Spleen (tissue), 11 donors: ENCODE data around the gene CDK11B. TPM values are rescaled to one million over a fixed set of nuclear protein-coding genes. Genes with fewer than 3 reads are reported as not detected.

Source experiments
- DNase-seq: peaks from one replicate; pipeline ENCODE4 v3.0.0-alpha.2; 2020
- H3K27ac ChIP-seq, 8 donors: fragments of 200-600 bp; sonication (generic) in 7 of 8; 1 replicate in 4 of 8; 2 replicates in 4 of 8; pipeline versions ENCODE4 v1.5.0 to v1.8.0; 2016 to 2021; ENCODE audit warnings: inconsistent platforms in 4 of 8, mild to moderate bottlenecking in 4 of 8, moderate library complexity in 1 of 8
- H3K27me3 ChIP-seq, 7 donors: fragments of 200-600 bp; sonication (generic) in 6 of 7; replicated peaks in 1 of 7; 1 replicate in 4 of 7; 2 replicates in 3 of 7; pipeline versions ENCODE4 v1.5.0 to v1.8.0; 2016 to 2021; ENCODE audit warnings: inconsistent platforms in 3 of 7, mild to moderate bottlenecking in 1 of 7
- H3K36me3 ChIP-seq, 6 donors: fragments of 200-600 bp; sonication (generic) in 5 of 6; 1 replicate in 4 of 6; 2 replicates in 2 of 6; pipeline versions ENCODE4 v1.5.0 to v1.8.0; 2016 to 2021; ENCODE audit warnings: inconsistent platforms in 2 of 6
- H3K4me1 ChIP-seq, 6 donors: fragments of 200-600 bp; sonication (generic) in 5 of 6; 1 replicate in 3 of 6; 2 replicates in 3 of 6; pipeline versions ENCODE4 v1.5.0 to v1.8.0; 2016 to 2021; ENCODE audit warnings: inconsistent platforms in 3 of 6
- H3K4me3 ChIP-seq, 8 donors: fragments of 200-600 bp; sonication (generic) in 7 of 8; 1 replicate in 4 of 8; 2 replicates in 4 of 8; pipeline versions ENCODE4 v1.5.0 to v1.8.0; 2016 to 2021; ENCODE audit warnings: inconsistent platforms in 4 of 8, mild to moderate bottlenecking in 4 of 8, moderate library complexity in 2 of 8
- H3K9me3 ChIP-seq, 8 donors: fragments of 200-600 bp; sonication (generic) in 7 of 8; 1 replicate in 4 of 8; 2 replicates in 4 of 8; pipeline versions ENCODE4 v1.5.0 to v1.8.0; 2016 to 2021; ENCODE audit warnings: inconsistent platforms in 4 of 8
- POLR2A ChIP-seq, 3 donors: fragments of 450-650 bp; IDR thresholded peaks; one replicate each; pipeline ENCODE4 v1.5.1; 2017; ENCODE audit warnings: antibody characterized with exemption in 3 of 3, mild to moderate bottlenecking in 1 of 3
- POLR2AphosphoS5 ChIP-seq, 3 donors: sonication (generic); formaldehyde crosslinking; IDR thresholded peaks; one replicate each; pipeline ENCODE4 v1.5.1; 2017; ENCODE audit warnings: antibody characterized with exemption in 3 of 3
- WGBS, 5 donors: extraction: QIAGEN DNeasy Blood & Tissue Kit in 3 of 5; methylation state at CpG; one replicate each; pipeline versions ENCODE4 v1.1.5 to v1.1.7; 2013 to 2018; 5-methylcytosine and 5-hydroxymethylcytosine counted together
- intact Hi-C: fragments of 100-400 bp; cut with DNase I; formaldehyde crosslinking; loops from one replicate; pipeline ENCODE4 v1.15.0; 2023; ENCODE audit warnings: low total_unique reads
- polyA plus RNA-seq, 3 donors: library from polyadenylated mRNA; stranded (reverse); fragments of 200-250 nt; gene quantifications; one replicate each; pipeline ENCODE4 v1.2.1, GENCODE V29; 2013
- total RNA-seq, 7 donors: library from RNA; depleted of rRNA in 3 of 7; stranded (reverse); fragments of >200 nt in 3 of 7; fragmentation: NEBNext Ultra II Directional in 4 of 7; extraction: Animal tissue kit (Norgen Biotek cat#: 25700) in 4 of 7; gene quantifications; one replicate each; pipeline versions ENCODE4 v1.1.0 to v1.2.1, GENCODE V29; 2016 to 2021
- TF ChIP-seq, protein P1 (sequence below), 11 experiments: fragments of 200-600 bp in 7 of 11; fragments of 450-650 bp in 4 of 11; sonication (generic) in 4 of 11; IDR thresholded peaks in 8 of 11; conservative IDR thresholded peaks in 3 of 11; 1 replicate in 7 of 11; 2 replicates in 4 of 11; pipeline versions ENCODE4 v1.4.0 to v1.8.0; 2016 to 2021; ENCODE audit warnings: antibody characterized with exemption in 11 of 11, inconsistent platforms in 4 of 11, mild to moderate bottlenecking in 1 of 11
- donor health status: healthy with polysubstance abuse.
- donor health status: DM: no; HTN: no; CAD: no; lungs with moderate emphysema.
- donor health status: DM: no; HTN: no; CAD: no.
- donor health status: Bipolar disorder and iron deficiency.
- donor health status: healthy.
- donor health status: DM: no; HTN: no; CAD: no.
- donor health status: DM: yes; HTN: yes; CAD: no.

CDK11B gene
- total and polyA plus RNA-seq, 10 donors, result 19.4 to 38.2 (median 29.2) TPM

- intact Hi-C loops, result no loop called here
- H3K9me3 ChIP-seq, result no peaks in the 10 kb centered on the region
- WGBS, 5 donors, result 7 to 11% (median 9%) methylated on average over 27 to 125 of the region's 125 CpGs; no CpG with 5 or more reads in 1 of the 5 donors
- peaks cover 8 to 64% (median 43%) of the 10 kb centered on the region in 6 donors for H3K4me1 ChIP-seq
- TF ChIP-seq POLR2A (IDR thresholded peaks at IDR 0.05) (no peak), POLR2AphosphoS5 (IDR thresholded peaks at IDR 0.05) (no peak)
- TF ChIP-seq, protein P1, sequence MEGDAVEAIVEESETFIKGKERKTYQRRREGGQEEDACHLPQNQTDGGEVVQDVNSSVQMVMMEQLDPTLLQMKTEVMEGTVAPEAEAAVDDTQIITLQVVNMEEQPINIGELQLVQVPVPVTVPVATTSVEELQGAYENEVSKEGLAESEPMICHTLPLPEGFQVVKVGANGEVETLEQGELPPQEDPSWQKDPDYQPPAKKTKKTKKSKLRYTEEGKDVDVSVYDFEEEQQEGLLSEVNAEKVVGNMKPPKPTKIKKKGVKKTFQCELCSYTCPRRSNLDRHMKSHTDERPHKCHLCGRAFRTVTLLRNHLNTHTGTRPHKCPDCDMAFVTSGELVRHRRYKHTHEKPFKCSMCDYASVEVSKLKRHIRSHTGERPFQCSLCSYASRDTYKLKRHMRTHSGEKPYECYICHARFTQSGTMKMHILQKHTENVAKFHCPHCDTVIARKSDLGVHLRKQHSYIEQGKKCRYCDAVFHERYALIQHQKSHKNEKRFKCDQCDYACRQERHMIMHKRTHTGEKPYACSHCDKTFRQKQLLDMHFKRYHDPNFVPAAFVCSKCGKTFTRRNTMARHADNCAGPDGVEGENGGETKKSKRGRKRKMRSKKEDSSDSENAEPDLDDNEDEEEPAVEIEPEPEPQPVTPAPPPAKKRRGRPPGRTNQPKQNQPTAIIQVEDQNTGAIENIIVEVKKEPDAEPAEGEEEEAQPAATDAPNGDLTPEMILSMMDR (IDR thresholded peaks at IDR 0.05 in 8 of 11, conservative IDR thresholded peaks at IDR 0.05 in 3 of 11), result no peak
- no peak within 1 kb of the TSS for H3K27ac ChIP-seq
- no peaks in the 10 kb centered on the region for H3K36me3 ChIP-seq
- DNase-seq, result peak; percentile 79
- H3K27me3 ChIP-seq, result peaks cover 0 to 51% (median 15%) of the 10 kb centered on the region in 7 donors
- peak within 1 kb of the TSS; percentile 21 to 80 (median 50) for H3K4me3 ChIP-seq
Observed at GRCh38 chr1:1599935-1600860, 58.6 kb downstream of the CDK11B start, which contains the start of gene FNDC10. FNDC10 (minus strand) TSS chr1:1600135; CDS start chr1:1600015, 120 bp downstream.

- intact Hi-C loops, result no loop called here
- 14 to 57% (median 24%) methylated on average over 25 to 111 of the region's 111 CpGs for WGBS, 5 donors
- no peak overlapping the region for H3K27ac ChIP-seq
Observed at GRCh38 chr1:1599030-1599934, 59.5 kb downstream of the CDK11B start.

DNA sequence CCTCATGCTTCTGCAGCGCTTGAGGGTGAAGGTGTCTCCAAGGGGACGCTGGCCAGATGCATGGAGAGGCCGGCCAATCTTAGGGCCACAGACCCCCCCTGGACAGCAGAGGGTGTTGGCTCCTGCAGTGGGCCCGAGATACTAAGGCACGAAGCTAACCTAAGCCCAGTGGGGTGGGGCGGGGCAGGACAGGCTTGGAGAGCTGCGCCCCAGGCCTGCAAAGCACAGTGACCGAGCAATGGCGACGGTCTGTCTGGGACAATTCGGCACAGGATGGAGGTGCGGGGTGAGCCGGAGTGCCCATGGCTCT is 60.1 kb downstream of the CDK11B start:
- Histone ChIP-seq H3K27ac (no peak overlapping the region), H3K9me3 (no peaks in the 10 kb centered on the region), H3K27me3 (peaks cover 0 to 51% (median 15%) of the 10 kb centered on the region in 7 donors), H3K36me3 (no peaks in the 10 kb centered on the region), H3K4me1 (peaks cover 8 to 64% (median 43%) of the 10 kb centered on the region in 6 donors), H3K4me3 (peak overlapping the region in 2 of 8 donors; percentile 43 to 80)
- no peak for DNase-seq
- WGBS, 5 donors, result 92 to 94% (median 92%) methylated on average over 13 of the region's 13 CpGs
- intact Hi-C loops, result no loop called here
- TF ChIP-seq, protein P1 (IDR thresholded peaks at IDR 0.05 in 8 of 11, conservative IDR thresholded peaks at IDR 0.05 in 3 of 11), result no peak
- TF ChIP-seq POLR2A (IDR thresholded peaks at IDR 0.05) (no peak), POLR2AphosphoS5 (IDR thresholded peaks at IDR 0.05) (no peak)

More at GRCh38 chr1:1599030-1599934, 59.5 kb downstream of the CDK11B start:
- Histone ChIP-seq H3K27me3 (peaks cover 0 to 51% (median 15%) of the 10 kb centered on the region in 7 donors), H3K4me1 (peaks cover 8 to 64% (median 43%) of the 10 kb centered on the region in 6 donors), H3K9me3 (no peaks in the 10 kb centered on the region), H3K36me3 (no peaks in the 10 kb centered on the region), H3K4me3 (peak overlapping the region; percentile 21 to 80 (median 42))
- TF ChIP-seq, protein P1 (IDR thresholded peaks at IDR 0.05 in 8 of 11, conservative IDR thresholded peaks at IDR 0.05 in 3 of 11), result peak in 2 of 11 experiments; percentile 21 to 25
- no peak for TF ChIP-seq POLR2A (IDR thresholded peaks at IDR 0.05)
- peak in 1 of 3 donors; percentile 25 for TF ChIP-seq POLR2AphosphoS5 (IDR thresholded peaks at IDR 0.05)
- DNase-seq, result peak; percentile 84
